WTC11 (cell line): ENCODE measurements around the gene NOS3. TPM values are rescaled to one million over a fixed set of nuclear protein-coding genes. Genes with fewer than 3 reads are reported as not detected.

Source experiments
- ATAC-seq: fragments of 200-7000 bp; cut with Tn5 transposase; 2 replicates; pipeline ENCODE4 v1.10.0; 2021; ENCODE audit warnings: mild to moderate bottlenecking, moderate library complexity
- CTCF ChIA-PET: fragments of 300-600 bp; sonication (Branson Sonifier 250); formaldehyde crosslinking; loops from one replicate; lab custom pipeline; 2021; ENCODE audit warnings: antibody characterized with exemption; lab: Charles Lee
- POLR2A ChIA-PET: fragments of 350-600 bp; sonication (Branson Sonifier 250); formaldehyde crosslinking; loops from one replicate; lab custom pipeline; 2021; ENCODE audit warnings: antibody characterized with exemption; lab: Charles Lee
- DNase-seq: peaks from one replicate; pipeline ENCODE4 v3.0.0; 2021; ENCODE audit warnings: low spot score
- H3K27ac Mint-ChIP-seq: 2 replicates; pipeline ENCODE4 v1.8.0; 2021; ENCODE audit warnings: mixed read lengths
- H3K27me3 Mint-ChIP-seq: 2 replicates; pipeline ENCODE4 v1.8.0; 2021; ENCODE audit warnings: low read depth, mild to moderate bottlenecking, moderate library complexity, mixed read lengths
- H3K36me3 Mint-ChIP-seq: 2 replicates; pipeline ENCODE4 v1.8.0; 2021; ENCODE audit warnings: mixed read lengths
- H3K4me1 Mint-ChIP-seq: 2 replicates; pipeline ENCODE4 v1.8.0; 2022; ENCODE audit warnings: mixed read lengths
- H3K4me3 Mint-ChIP-seq: 2 replicates; pipeline ENCODE4 v1.8.0; 2021; ENCODE audit warnings: mild to moderate bottlenecking, moderate library complexity, mixed read lengths
- H3K9me3 Mint-ChIP-seq: 2 replicates; pipeline ENCODE4 v1.8.0; 2021; ENCODE audit warnings: mixed read lengths
- CBFB ChIP-seq: sonication (generic); formaldehyde crosslinking; IDR thresholded peaks from 2 replicates; pipeline ENCODE4 v1.8.1; 2022; ENCODE audit warnings: mild to moderate bottlenecking, low read depth, missing genetic modification reagents
- FOXP1 ChIP-seq: sonication (generic); formaldehyde crosslinking; IDR thresholded peaks from 2 replicates; pipeline ENCODE4 v1.8.0; 2022; ENCODE audit warnings: missing genetic modification reagents, mild to moderate bottlenecking, moderate library complexity, borderline replicate concordance
- GABPB1 ChIP-seq: sonication (generic); formaldehyde crosslinking; IDR thresholded peaks from 2 replicates; pipeline ENCODE4 v1.8.1; 2023; ENCODE audit warnings: mild to moderate bottlenecking, missing genetic modification reagents
- GRHL2 ChIP-seq: fragments of 250-450 bp; sonication (Bioruptor Pico); IDR thresholded peaks from 2 replicates; pipeline ENCODE4 v1.8.0; 2022; ENCODE audit warnings: mild to moderate bottlenecking, moderate library complexity; ENCODE audit not compliant: insufficient replicate concordance, severe bottlenecking
- SMAD4 ChIP-seq: sonication (generic); formaldehyde crosslinking; IDR thresholded peaks from 2 replicates; pipeline ENCODE4 v1.8.0; 2022; ENCODE audit warnings: mild to moderate bottlenecking, missing genetic modification reagents
- ZNF138 ChIP-seq: sonication (generic); formaldehyde crosslinking; conservative IDR thresholded peaks from 2 replicates; pipeline ENCODE4 v1.8.1; 2022; ENCODE audit warnings: mild to moderate bottlenecking, moderate library complexity, missing genetic modification reagents
- ZNF416 ChIP-seq: fragments of 250-450 bp; sonication (Bioruptor Pico); IDR thresholded peaks from 2 replicates; pipeline ENCODE4 v1.9.0; 2021; ENCODE audit warnings: mild to moderate bottlenecking, inconsistent platforms
- total RNA-seq: library from RNA; stranded (reverse); gene quantifications from 3 replicates; pipeline ENCODE4 v1.2.3, GENCODE V29; 2021
- TF ChIP-seq, protein P1 (sequence below): fragments of 250-450 bp; sonication (Bioruptor Pico); IDR thresholded peaks from 2 replicates; pipeline ENCODE4 v1.9.0; 2021; ENCODE audit warnings: mild to moderate bottlenecking
- TF ChIP-seq, protein P2 (sequence below): sonication (generic); formaldehyde crosslinking; IDR thresholded peaks from 2 replicates; pipeline ENCODE4 v1.8.0; 2022; ENCODE audit warnings: mild to moderate bottlenecking, missing genetic modification reagents

The NOS3 gene
- total RNA-seq, 1 experiment from 2014 or later = 6.6 TPM

DNA sequence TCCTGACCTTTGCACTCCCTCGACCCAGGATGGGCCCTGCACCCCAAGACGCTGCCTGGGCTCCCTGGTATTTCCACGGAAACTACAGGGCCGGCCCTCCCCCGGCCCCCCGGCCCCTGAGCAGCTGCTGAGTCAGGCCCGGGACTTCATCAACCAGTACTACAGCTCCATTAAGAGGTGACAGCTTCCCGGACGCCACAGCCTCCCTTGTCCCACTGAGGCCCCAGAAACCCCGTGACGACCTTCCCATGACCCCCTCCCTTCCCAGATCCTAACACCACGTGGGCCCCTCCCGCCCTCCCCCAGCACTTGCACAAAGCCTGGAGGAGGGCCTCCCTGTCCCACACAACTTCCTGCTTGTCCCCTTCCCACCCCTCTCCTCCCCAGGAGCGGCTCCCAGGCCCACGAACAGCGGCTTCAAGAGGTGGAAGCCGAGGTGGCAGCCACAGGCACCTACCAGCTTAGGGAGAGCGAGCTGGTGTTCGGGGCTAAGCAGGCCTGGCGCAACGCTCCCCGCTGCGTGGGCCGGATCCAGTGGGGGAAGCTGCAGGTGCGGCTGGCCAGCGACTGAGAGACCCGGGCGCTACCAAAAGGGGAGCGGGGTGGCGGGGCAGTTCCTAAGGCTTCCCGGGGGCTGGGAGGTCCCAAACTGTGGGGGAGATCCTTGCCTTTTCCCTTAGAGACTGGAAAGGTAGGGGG lies 5.7 kb downstream of the NOS3 start:
- peaks cover 12% of the 10 kb centered on the region for H3K4me1 Mint-ChIP-seq
- no peak overlapping the region for H3K27ac Mint-ChIP-seq
- CTCF ChIA-PET = interaction anchor here (0.6 to 5.5 kb wide), 9 partner anchors 11 to 98 kb away, joined by 3 to 61 read pairs (median 3); no protein-coding TSS in a partner anchor
- H3K9me3 Mint-ChIP-seq = no peaks in the 10 kb centered on the region
- ATAC-seq (peak; percentile 2; the same call in 1 of the 2 replicates), DNase-seq (no peak)
- H3K36me3 Mint-ChIP-seq = no peaks in the 10 kb centered on the region
- H3K27me3 Mint-ChIP-seq = peaks cover 2% of the 10 kb centered on the region; the same call in 1 of the 2 replicates
- POLR2A ChIA-PET = interaction anchor here (0.9 kb wide), 1 partner anchor 17 kb away, joined by 3 read pairs; no protein-coding TSS in a partner anchor
- TF ChIP-seq GABPB1 (CRISPR knock-in tag) (no peak), FOXP1 (CRISPR knock-in tag) (0 out of 2 replicates have a peak, but pooled peaks have one; percentile 4)
- TF ChIP-seq, protein P1, sequence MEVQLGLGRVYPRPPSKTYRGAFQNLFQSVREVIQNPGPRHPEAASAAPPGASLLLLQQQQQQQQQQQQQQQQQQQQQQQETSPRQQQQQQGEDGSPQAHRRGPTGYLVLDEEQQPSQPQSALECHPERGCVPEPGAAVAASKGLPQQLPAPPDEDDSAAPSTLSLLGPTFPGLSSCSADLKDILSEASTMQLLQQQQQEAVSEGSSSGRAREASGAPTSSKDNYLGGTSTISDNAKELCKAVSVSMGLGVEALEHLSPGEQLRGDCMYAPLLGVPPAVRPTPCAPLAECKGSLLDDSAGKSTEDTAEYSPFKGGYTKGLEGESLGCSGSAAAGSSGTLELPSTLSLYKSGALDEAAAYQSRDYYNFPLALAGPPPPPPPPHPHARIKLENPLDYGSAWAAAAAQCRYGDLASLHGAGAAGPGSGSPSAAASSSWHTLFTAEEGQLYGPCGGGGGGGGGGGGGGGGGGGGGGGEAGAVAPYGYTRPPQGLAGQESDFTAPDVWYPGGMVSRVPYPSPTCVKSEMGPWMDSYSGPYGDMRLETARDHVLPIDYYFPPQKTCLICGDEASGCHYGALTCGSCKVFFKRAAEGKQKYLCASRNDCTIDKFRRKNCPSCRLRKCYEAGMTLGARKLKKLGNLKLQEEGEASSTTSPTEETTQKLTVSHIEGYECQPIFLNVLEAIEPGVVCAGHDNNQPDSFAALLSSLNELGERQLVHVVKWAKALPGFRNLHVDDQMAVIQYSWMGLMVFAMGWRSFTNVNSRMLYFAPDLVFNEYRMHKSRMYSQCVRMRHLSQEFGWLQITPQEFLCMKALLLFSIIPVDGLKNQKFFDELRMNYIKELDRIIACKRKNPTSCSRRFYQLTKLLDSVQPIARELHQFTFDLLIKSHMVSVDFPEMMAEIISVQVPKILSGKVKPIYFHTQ (CRISPR knock-in tag) = no peak
- TF ChIP-seq, all 79 proteins: peak for 1
- H3K4me3 Mint-ChIP-seq = no peak overlapping the region

- DNase-seq (no peak), ATAC-seq (no peak)
- H3K4me1 Mint-ChIP-seq = peaks cover 12% of the 10 kb centered on the region
- TF ChIP-seq, protein P1 (CRISPR knock-in tag) = no peak
- TF ChIP-seq ZNF138 (CRISPR knock-in tag) (no peak), SMAD4 (CRISPR knock-in tag) (peak; percentile 83; the same call in 1 of the 2 replicates)
- TF ChIP-seq, protein P2, sequence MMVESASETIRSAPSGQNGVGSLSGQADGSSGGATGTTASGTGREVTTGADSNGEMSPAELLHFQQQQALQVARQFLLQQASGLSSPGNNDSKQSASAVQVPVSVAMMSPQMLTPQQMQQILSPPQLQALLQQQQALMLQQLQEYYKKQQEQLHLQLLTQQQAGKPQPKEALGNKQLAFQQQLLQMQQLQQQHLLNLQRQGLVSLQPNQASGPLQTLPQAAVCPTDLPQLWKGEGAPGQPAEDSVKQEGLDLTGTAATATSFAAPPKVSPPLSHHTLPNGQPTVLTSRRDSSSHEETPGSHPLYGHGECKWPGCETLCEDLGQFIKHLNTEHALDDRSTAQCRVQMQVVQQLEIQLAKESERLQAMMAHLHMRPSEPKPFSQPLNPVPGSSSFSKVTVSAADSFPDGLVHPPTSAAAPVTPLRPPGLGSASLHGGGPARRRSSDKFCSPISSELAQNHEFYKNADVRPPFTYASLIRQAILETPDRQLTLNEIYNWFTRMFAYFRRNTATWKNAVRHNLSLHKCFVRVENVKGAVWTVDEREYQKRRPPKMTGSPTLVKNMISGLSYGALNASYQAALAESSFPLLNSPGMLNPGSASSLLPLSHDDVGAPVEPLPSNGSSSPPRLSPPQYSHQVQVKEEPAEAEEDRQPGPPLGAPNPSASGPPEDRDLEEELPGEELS (CRISPR knock-in tag) = no peak
- POLR2A ChIA-PET = interaction anchor here (0.9 kb wide), 1 partner anchor 18 kb away, joined by 3 read pairs; no protein-coding TSS in a partner anchor
- H3K9me3 Mint-ChIP-seq = no peaks in the 10 kb centered on the region
- H3K4me3 Mint-ChIP-seq = no peak overlapping the region
- CTCF ChIA-PET = interaction anchor here (1.0 to 5.5 kb wide), 6 partner anchors 11 to 99 kb away, joined by 3 to 61 read pairs (median 4); no protein-coding TSS in a partner anchor
- H3K27me3 Mint-ChIP-seq = peaks cover 2% of the 10 kb centered on the region; the same call in 1 of the 2 replicates
- no peaks in the 10 kb centered on the region for H3K36me3 Mint-ChIP-seq
- no peak overlapping the region for H3K27ac Mint-ChIP-seq
Measured at GRCh38 chr7:150997075-150997511, 6.3 kb downstream of the NOS3 start.

GRCh38 chr7:150997817-150998216 lies 7.0 kb downstream of the NOS3 start:
- DNase-seq (no peak), ATAC-seq (no peak)
- CTCF ChIA-PET = interaction anchor here (1.2 to 5.5 kb wide), 4 partner anchors 12 to 99 kb away, joined by 4 to 61 read pairs (median 4); no protein-coding TSS in a partner anchor
- H3K27me3 Mint-ChIP-seq = peaks cover 2% of the 10 kb centered on the region; the same call in 1 of the 2 replicates
- H3K4me3 Mint-ChIP-seq = no peak overlapping the region
- no peak for TF ChIP-seq CBFB
- TF ChIP-seq ZNF416 (CRISPR knock-in tag) = no peak
- TF ChIP-seq GRHL2 (CRISPR knock-in tag) = no peak
- no peaks in the 10 kb centered on the region for H3K36me3 Mint-ChIP-seq
- H3K27ac Mint-ChIP-seq = no peak overlapping the region
- peaks cover 9% of the 10 kb centered on the region for H3K4me1 Mint-ChIP-seq
- POLR2A ChIA-PET = no interaction called here
- H3K9me3 Mint-ChIP-seq = no peaks in the 10 kb centered on the region
